Skeletal muscle tissue (tissue), 4 donors: ENCODE results near the gene CD68. TPM values are rescaled to one million over a fixed set of nuclear protein-coding genes. Genes with fewer than 3 reads are reported as not detected.

ENCODE experiments used
- H3K27ac ChIP-seq: one replicate; pipeline ENCODE4 v1.7.0; 2013; ENCODE audit warnings: mild to moderate bottlenecking, low read depth, low read length, inconsistent platforms
- H3K27me3 ChIP-seq, 3 donors: one replicate each; pipeline ENCODE4 v1.7.0; 2013; ENCODE audit warnings: low read length in 3 of 3; ENCODE audit not compliant: control insufficient read depth in 3 of 3, insufficient read depth in 3 of 3
- H3K36me3 ChIP-seq, 3 donors: one replicate each; pipeline ENCODE4 v1.7.0; 2013; ENCODE audit warnings: low read length in 3 of 3; ENCODE audit not compliant: control insufficient read depth in 3 of 3, insufficient read depth in 3 of 3
- H3K4me1 ChIP-seq, 3 donors: one replicate each; pipeline ENCODE4 v1.7.0; 2013; ENCODE audit warnings: low read length in 3 of 3, mild to moderate bottlenecking in 3 of 3; ENCODE audit not compliant: control insufficient read depth in 3 of 3, insufficient read depth in 3 of 3
- H3K4me3 ChIP-seq, 3 donors: one replicate each; pipeline ENCODE4 v1.7.0; 2013; ENCODE audit warnings: low read length in 3 of 3
- H3K9ac ChIP-seq, 3 donors: one replicate each; pipeline ENCODE4 v1.7.0; 2013; ENCODE audit warnings: low read length in 3 of 3, mild to moderate bottlenecking in 3 of 3, moderate library complexity in 2 of 3, low read depth in 1 of 3
- H3K9me3 ChIP-seq, 3 donors: one replicate each; pipeline ENCODE4 v1.7.0; 2013; ENCODE audit warnings: low read length in 3 of 3; ENCODE audit not compliant: control insufficient read depth in 3 of 3
- total RNA-seq: library from RNA; depleted of rRNA; stranded (reverse); fragments of >200 nt; gene quantifications from one replicate; pipeline ENCODE4 v1.2.3, GENCODE V29; 2014
- donor health status: Osteomylitis.

CD68 gene
- total RNA-seq, 1 donor from 2014 or later: 4.2 TPM

GRCh38 chr17:7580604-7581575, 1.5 kb downstream of the CD68 start:
- peak overlapping the region; percentile 32 to 54 (median 41) for H3K4me3 ChIP-seq

GRCh38 chr17:7582396-7583252, 3.2 kb downstream of the CD68 start:
- peaks cover 23 to 27% (median 26%) of the 10 kb centered on the region in 3 donors for H3K36me3 ChIP-seq
- H3K9ac ChIP-seq: peak overlapping the region; percentile 68 to 90 (median 87)
- H3K4me1 ChIP-seq: peaks cover 47 to 70% (median 49%) of the 10 kb centered on the region in 3 donors
- H3K27ac ChIP-seq: peak overlapping the region; percentile 89
- H3K4me3 ChIP-seq: peak overlapping the region; percentile 82 to 98 (median 87)
- no peaks in the 10 kb centered on the region for H3K9me3 ChIP-seq
- no peaks in the 10 kb centered on the region for H3K27me3 ChIP-seq

More at GRCh38 chr17:7580604-7581575, 1.5 kb downstream of the CD68 start:
- H3K9ac ChIP-seq: peak overlapping the region; percentile 51 to 75 (median 58)
- peak overlapping the region; percentile 89 for H3K27ac ChIP-seq
- H3K36me3 ChIP-seq: peaks cover 31 to 32% (median 31%) of the 10 kb centered on the region in 3 donors
- H3K9me3 ChIP-seq: no peaks in the 10 kb centered on the region
- H3K27me3 ChIP-seq: no peaks in the 10 kb centered on the region
- H3K4me1 ChIP-seq: peaks cover 57 to 87% (median 62%) of the 10 kb centered on the region in 3 donors

GRCh38 chr17:7583253-7584109, 4.0 kb downstream of the CD68 start, which contains the start of gene MPDU1:
Gene MPDU1, plus strand, starts transcription at chr17:7583852. Its CDS starts 11 bp downstream, at chr17:7583863.
- peaks cover 46 to 65% (median 47%) of the 10 kb centered on the region in 3 donors for H3K4me1 ChIP-seq
- H3K9ac ChIP-seq: peak within 1 kb of the TSS; percentile 87 to 97 (median 90)
- peaks cover 14 to 23% (median 21%) of the 10 kb centered on the region in 3 donors for H3K36me3 ChIP-seq
- H3K27me3 ChIP-seq: no peaks in the 10 kb centered on the region
- H3K4me3 ChIP-seq: peak within 1 kb of the TSS; percentile 82 to 98 (median 87)
- peak within 1 kb of the TSS; percentile 89 for H3K27ac ChIP-seq
- no peaks in the 10 kb centered on the region for H3K9me3 ChIP-seq

GRCh38 chr17:7586673-7587419, 7.4 kb downstream of the CD68 start:
- H3K9me3 ChIP-seq: no peaks in the 10 kb centered on the region
- no peak overlapping the region for H3K4me3 ChIP-seq
- peaks cover 12 to 25% (median 22%) of the 10 kb centered on the region in 3 donors for H3K36me3 ChIP-seq
- peak overlapping the region in 1 of 3 donors; percentile 10 for H3K9ac ChIP-seq
- peaks cover 33 to 56% (median 42%) of the 10 kb centered on the region in 3 donors for H3K4me1 ChIP-seq
- H3K27ac ChIP-seq: no peak overlapping the region
- no peaks in the 10 kb centered on the region for H3K27me3 ChIP-seq

GRCh38 chr17:7587420-7588151, 8.1 kb downstream of the CD68 start:
- no peak overlapping the region for H3K9ac ChIP-seq
- H3K4me1 ChIP-seq: peaks cover 26 to 49% (median 35%) of the 10 kb centered on the region in 3 donors
- H3K4me3 ChIP-seq: no peak overlapping the region
- H3K27ac ChIP-seq: no peak overlapping the region
- H3K9me3 ChIP-seq: no peaks in the 10 kb centered on the region
- peaks cover 19 to 32% (median 30%) of the 10 kb centered on the region in 3 donors for H3K36me3 ChIP-seq
- H3K27me3 ChIP-seq: no peaks in the 10 kb centered on the region

GRCh38 chr17:7588553-7589203, 9.2 kb downstream of the CD68 start:
- H3K9ac ChIP-seq: peak overlapping the region in 2 of 3 donors; percentile 77 to 79
- peaks cover 19 to 40% (median 26%) of the 10 kb centered on the region in 3 donors for H3K4me1 ChIP-seq
- peak overlapping the region; percentile 46 to 67 (median 54) for H3K4me3 ChIP-seq
- H3K27ac ChIP-seq: peak overlapping the region; percentile 47
- no peaks in the 10 kb centered on the region for H3K27me3 ChIP-seq
- peaks cover 30 to 43% (median 39%) of the 10 kb centered on the region in 3 donors for H3K36me3 ChIP-seq
- no peaks in the 10 kb centered on the region for H3K9me3 ChIP-seq

- Histone ChIP-seq H3K27me3 (no peaks in the 10 kb centered on the region), H3K4me1 (peaks cover 17 to 38% (median 24%) of the 10 kb centered on the region in 3 donors), H3K9ac (peak overlapping the region; percentile 58 to 79 (median 77)), H3K27ac (peak overlapping the region; percentile 47), H3K36me3 (peaks cover 37 to 50% (median 46%) of the 10 kb centered on the region in 3 donors), H3K9me3 (no peaks in the 10 kb centered on the region), H3K4me3 (peak overlapping the region; percentile 46 to 67 (median 54))
Measured at GRCh38 chr17:7589204-7589868, 9.9 kb downstream of the CD68 start.
